D341Med (cell line): ENCODE data around the gene NDOR1.

ENCODE experiments used
- DNase-seq: peaks from one replicate; pipeline ENCODE4 v3.0.0; 2012; ENCODE audit warnings: low spot score

NDOR1 gene

GRCh38 chr9:137198902-137199283 is 6.6 kb upstream of the NDOR1 start:
- no peak for DNase-seq

GRCh38 chr9:137199411-137200121 is 5.9 kb upstream of the NDOR1 start:
- no peak for DNase-seq

- peak; percentile 99 for DNase-seq
Measured at GRCh38 chr9:137200311-137201204, 4.9 kb upstream of the NDOR1 start, which contains the start of gene TPRN. Gene TPRN (minus strand): TSS chr9:137200741. CDS start chr9:137200711, 30 bp downstream.

- DNase-seq, result no peak
Measured at GRCh38 chr9:137201205-137201868, 4.2 kb upstream of the NDOR1 start.

GRCh38 chr9:137202966-137203365 is 2.5 kb upstream of the NDOR1 start:
- DNase-seq, result no peak

- DNase-seq, result no peak
Measured at GRCh38 chr9:137204731-137205125, 772 bp upstream of the NDOR1 start.

GRCh38 chr9:137206602-137207001 is 1.1 kb downstream of the NDOR1 start:
- no peak for DNase-seq

GRCh38 chr9:137211532-137211931 is 6.0 kb downstream of the NDOR1 start:
- no peak for DNase-seq

- DNase-seq, result no peak
Measured at GRCh38 chr9:137212520-137212919, 7.0 kb downstream of the NDOR1 start.

- no peak for DNase-seq
Measured at GRCh38 chr9:137213160-137214060, 7.9 kb downstream of the NDOR1 start.

GRCh38 chr9:137214620-137215019 is 9.1 kb downstream of the NDOR1 start:
- no peak for DNase-seq

GRCh38 chr9:137215196-137215986 is 9.9 kb downstream of the NDOR1 start:
- no peak for DNase-seq

- no peak for DNase-seq
Measured at GRCh38 chr9:137216188-137216965, 10.9 kb downstream of the NDOR1 start.

- no peak for DNase-seq
Measured at GRCh38 chr9:137217276-137218211, 12.0 kb downstream of the NDOR1 start.

GRCh38 chr9:137218212-137218753 is 12.8 kb downstream of the NDOR1 start:
- DNase-seq, result no peak

- DNase-seq, result no peak
Measured at GRCh38 chr9:137218754-137219271, 13.3 kb downstream of the NDOR1 start.

GRCh38 chr9:137219757-137220316 is 14.3 kb downstream of the NDOR1 start:
- DNase-seq, result no peak
